ENCODE measurements around the gene ICA1. TPM values are rescaled to one million over a fixed set of nuclear protein-coding genes. Genes with fewer than 3 reads are reported as not detected.

ICA1 gene
- total and polyA plus RNA-seq, 2 of the 4 experiments (the other 2 are of a cell fraction), result not detected

- ChIA-PET POLR2A (ENCODE audit: unreplicated experiment) (no interaction called here), CTCF (interaction anchor here (0.6 to 1.1 kb wide), 3 partner anchors 20 to 119 kb away, joined by 3 to 4 read pairs (median 3); no protein-coding TSS in a partner anchor)
- Histone ChIP-seq H2AK9ac (replicated peaks; ENCODE audit: low read depth, low read length, poor library complexity) (no peak overlapping the region), H4K91ac (ENCODE audit: insufficient read depth, low read depth, low read length) (no peak overlapping the region), H3K9me1 (ENCODE audit: insufficient read depth, low read length) (no peaks in the 10 kb centered on the region), H3K9me3 (ENCODE audit: control insufficient read depth, insufficient read depth, low read length) (no peaks in the 10 kb centered on the region), H3K4me2 (ENCODE audit: low read depth, low read length) (no peak overlapping the region), H3K4ac (ENCODE audit: low read depth, low read length) (no peak overlapping the region), H3K36me3 (ENCODE audit: control insufficient read depth, insufficient read depth, low read length) (no peaks in the 10 kb centered on the region), H3K79me1 (ENCODE audit: low read depth in 1 of 2, low read length in 2 of 2) (no peaks in the 10 kb centered on the region), H3K27ac (ENCODE audit: insufficient read depth, low read length) (no peak overlapping the region), H3K4me3 (ENCODE audit: insufficient read depth, low read depth, low read length) (no peak overlapping the region), H3K27me3 (ENCODE audit: control insufficient read depth, insufficient read depth, low read length) (peaks cover 5% of the 10 kb centered on the region; the same call in 1 of the 2 replicates), H3K9ac (ENCODE audit: low read depth, low read length) (no peak overlapping the region), H2BK5ac (ENCODE audit: low read depth, low read length, poor library complexity, severe bottlenecking) (no peak overlapping the region), H4K5ac (ENCODE audit: low read depth, low read length) (no peak overlapping the region), H4K20me1 (ENCODE audit: insufficient read depth, low read length) (no peaks in the 10 kb centered on the region), H3K4me1 (ENCODE audit: control insufficient read depth, insufficient read depth, low read length) (no peaks in the 10 kb centered on the region), H2AK5ac (ENCODE audit: low read depth, low read length) (no peak overlapping the region), H4K8ac (ENCODE audit: low read depth in 2 of 2, low read length in 2 of 2) (no peak overlapping the region), H3K14ac (replicated peaks; ENCODE audit: low read depth, low read length) (no peak overlapping the region), H2BK120ac (ENCODE audit: low read depth, low read length) (no peak overlapping the region), H2BK20ac (ENCODE audit: low read depth, low read length) (no peak overlapping the region), H3K56ac (ENCODE audit: extremely low read depth, insufficient read depth, low read length) (no peak overlapping the region), H3K18ac (ENCODE audit: low read depth, low read length) (no peak overlapping the region), H2BK15ac (ENCODE audit: low read depth, low read length) (no peak overlapping the region), H3K23ac (ENCODE audit: low read depth, low read length) (no peak overlapping the region), H2AFZ (replicated peaks; ENCODE audit: low read length, poor library complexity) (no peak overlapping the region)
- TF ChIP-seq MXI1 (IDR thresholded peaks at IDR 0.05; ENCODE audit: borderline replicate concordance, low read depth, low read length) (no peak), MAFK (IDR thresholded peaks at IDR 0.05; ENCODE audit: low read depth, low read length) (peak; percentile 61), MAZ (IDR thresholded peaks at IDR 0.05; ENCODE audit: borderline replicate concordance, low read depth, low read length) (no peak), RAD21 (IDR thresholded peaks at IDR 0.05; ENCODE audit: low read length) (no peak), SMC3 (IDR thresholded peaks at IDR 0.05; ENCODE audit: low read depth, low read length) (no peak)
- TF ChIP-seq, protein P1, sequence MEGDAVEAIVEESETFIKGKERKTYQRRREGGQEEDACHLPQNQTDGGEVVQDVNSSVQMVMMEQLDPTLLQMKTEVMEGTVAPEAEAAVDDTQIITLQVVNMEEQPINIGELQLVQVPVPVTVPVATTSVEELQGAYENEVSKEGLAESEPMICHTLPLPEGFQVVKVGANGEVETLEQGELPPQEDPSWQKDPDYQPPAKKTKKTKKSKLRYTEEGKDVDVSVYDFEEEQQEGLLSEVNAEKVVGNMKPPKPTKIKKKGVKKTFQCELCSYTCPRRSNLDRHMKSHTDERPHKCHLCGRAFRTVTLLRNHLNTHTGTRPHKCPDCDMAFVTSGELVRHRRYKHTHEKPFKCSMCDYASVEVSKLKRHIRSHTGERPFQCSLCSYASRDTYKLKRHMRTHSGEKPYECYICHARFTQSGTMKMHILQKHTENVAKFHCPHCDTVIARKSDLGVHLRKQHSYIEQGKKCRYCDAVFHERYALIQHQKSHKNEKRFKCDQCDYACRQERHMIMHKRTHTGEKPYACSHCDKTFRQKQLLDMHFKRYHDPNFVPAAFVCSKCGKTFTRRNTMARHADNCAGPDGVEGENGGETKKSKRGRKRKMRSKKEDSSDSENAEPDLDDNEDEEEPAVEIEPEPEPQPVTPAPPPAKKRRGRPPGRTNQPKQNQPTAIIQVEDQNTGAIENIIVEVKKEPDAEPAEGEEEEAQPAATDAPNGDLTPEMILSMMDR (conservative IDR thresholded peaks at IDR 0.05; ENCODE audit: low read depth, low read length), result no peak
- dilution Hi-C loops (cut with HindIII; ENCODE audit: low sequenced_read_pairs, unreplicated experiment) (no loop called here), in situ Hi-C loops (cut with MboI; ENCODE audit: low sequenced_read_pairs) (loop anchor here (25.0 kb wide), 2 partner anchors 542 to 1092 kb away; no protein-coding TSS in a partner anchor), intact Hi-C loops (cut with micrococcal nuclease) (no loop called here)
- ATAC-seq (ENCODE audit: low read depth) (no peak), DNase-seq (no peak)
- no CpG with 5 or more reads among the region's 7 CpGs for WGBS, 2 experiments (ENCODE audit: extremely low coverage in 2 of 2, insufficient read length in 1 of 2)
- no TSS peak for BruUV-seq (replicated peaks)
Measured at GRCh38 chr7:8204339-8205030, 57.5 kb downstream of the ICA1 start.

Measured in IMR-90 (cell line).